ENCODE measurements around the gene TUBGCP2.

Gene TUBGCP2

DNA sequence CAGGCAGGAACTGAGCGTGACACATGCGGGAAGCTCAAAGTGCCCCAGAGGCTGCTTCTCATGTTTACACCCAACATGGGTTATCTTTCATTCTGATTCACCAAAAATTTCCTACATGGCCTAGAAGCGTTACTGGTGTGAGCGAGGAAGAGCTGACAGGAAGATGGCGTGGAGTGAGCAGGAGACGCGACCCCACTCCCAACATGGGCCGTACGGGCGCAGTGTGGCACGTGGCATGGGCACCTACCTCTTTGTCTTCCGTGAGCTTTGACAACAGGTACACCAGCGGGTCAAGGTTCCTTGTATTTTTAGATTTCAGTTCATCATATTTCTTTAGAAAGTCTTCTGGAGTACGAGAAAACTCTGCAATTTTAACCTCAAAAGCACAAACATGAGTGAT is 8.9 kb downstream of the TUBGCP2 start:
- DNase-seq (ENCODE audit: low read depth), result no peak

DNA sequence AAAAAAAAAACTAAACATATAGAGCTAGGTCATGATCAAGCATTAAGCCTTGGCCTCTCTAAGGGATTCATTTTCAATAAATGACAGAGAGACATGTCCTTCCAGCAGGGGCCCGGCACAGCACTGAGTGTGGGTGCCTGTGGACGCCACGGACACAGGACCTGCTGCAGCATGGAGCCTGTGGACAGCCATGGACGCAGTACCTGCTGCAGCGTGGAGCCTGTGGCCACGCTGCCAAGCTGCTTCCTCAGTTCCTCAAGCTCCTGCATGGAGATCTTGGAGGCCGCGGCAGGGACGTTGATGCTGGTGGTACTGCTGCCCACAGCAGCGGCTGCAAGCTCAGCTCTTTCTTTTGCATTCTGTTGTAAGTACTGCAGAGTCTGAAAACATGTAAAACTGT is 9.4 kb downstream of the TUBGCP2 start:
- DNase-seq (ENCODE audit: low read depth), result no peak

DNA sequence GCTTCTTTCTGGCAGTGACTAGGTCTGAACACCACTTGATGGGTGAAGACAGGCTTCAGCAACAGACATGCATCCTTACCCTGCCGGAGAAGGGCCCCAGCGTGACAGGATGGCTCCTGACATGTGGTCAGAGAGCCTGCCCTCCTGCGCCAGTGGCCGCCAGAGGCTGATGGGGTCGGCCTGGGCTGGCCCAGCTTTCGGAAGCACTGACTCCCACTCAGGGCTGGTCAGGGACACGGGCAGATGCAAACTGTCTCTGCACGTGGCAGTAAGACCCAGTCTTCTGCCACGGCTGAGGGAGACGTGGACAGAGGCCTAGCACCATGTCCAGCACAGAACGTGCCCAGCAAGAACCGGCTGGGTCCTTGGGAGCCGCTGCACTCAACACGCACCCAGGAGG is 10.2 kb downstream of the TUBGCP2 start:
- DNase-seq (ENCODE audit: low read depth), result no peak

DNA sequence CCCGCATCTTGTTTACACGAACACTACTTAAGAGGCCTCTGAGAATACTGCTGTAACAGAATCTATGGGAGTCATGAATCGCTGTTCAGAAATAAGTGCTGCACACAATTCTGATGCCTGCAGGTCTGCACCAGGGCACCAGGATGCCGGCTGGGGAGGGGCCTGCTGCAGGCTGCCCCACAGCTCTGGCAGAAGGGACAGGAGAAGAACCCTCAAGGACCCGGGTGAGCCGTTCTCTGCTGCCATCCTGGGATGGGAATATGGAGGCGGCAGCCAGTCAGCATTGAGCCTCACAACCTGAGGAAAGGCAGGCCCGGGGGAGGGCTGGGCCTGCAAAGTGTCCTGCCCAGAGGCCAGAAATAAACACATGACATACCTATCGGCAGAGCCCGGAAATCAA is 11.2 kb downstream of the TUBGCP2 start:
- DNase-seq (ENCODE audit: low read depth), result no peak

DNA sequence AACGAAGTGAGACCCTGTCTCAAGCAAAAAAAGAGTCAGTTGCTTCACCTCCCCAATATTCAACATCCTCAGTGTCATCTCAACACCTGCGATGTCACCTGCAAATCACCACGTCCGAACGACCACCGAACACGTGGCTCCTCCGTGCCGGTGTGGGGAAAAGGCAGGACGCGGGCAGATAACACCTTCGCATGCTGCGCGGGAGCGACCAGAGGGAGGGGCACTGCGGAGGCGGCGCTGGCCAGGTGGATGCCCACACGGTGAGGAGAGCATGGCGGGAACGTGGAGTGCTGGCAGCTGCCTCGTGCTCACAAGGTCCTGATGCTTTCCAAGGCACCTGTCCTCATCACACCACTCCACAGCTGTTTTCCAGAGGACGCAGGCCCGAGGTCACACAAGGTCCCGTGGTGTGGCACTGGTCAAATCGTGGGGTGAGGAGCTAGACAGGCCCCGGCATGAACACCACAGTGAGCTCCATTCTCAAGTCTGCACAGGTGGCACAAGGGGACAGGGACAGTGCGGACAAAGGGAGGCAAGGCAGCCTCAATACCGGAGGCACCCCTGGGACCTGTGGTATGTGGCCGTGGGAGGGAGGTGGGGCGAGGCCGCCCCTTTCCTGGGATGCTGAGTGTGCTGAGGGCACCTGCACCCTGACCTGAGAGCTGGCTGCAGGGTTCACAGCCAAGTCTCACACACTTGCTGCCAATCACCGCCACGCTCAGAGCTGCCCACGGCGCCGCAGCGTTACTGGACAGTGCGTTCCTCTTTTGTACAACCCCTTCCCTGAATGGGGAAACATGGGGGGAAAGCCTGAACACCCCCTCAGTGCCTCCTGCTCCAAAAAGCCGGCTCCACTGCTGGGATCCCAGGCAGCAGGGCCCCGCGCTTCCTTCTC is 13.0 kb downstream of the TUBGCP2 start:
- no peak for DNase-seq (ENCODE audit: low read depth)

DNA sequence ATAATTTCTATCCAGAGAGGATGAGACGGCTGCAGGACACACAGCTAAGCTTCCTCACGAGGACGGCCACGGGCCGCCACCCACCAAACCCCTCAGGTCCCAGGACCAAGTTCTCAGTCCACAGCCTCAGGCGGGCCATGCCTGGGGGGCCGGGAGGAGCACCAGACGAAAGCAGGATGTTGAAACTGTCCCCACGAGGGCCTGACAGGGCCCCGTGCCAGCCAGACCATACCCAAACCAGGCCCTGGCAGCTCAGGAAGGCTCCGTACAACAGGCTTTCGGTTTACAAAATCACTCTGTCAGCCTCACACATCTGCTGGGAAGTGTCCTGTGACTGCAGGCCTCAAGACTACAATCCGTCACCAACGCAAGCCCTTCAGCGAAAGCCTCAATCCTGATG is 14.5 kb downstream of the TUBGCP2 start:
- DNase-seq (ENCODE audit: low read depth), result no peak

DNA sequence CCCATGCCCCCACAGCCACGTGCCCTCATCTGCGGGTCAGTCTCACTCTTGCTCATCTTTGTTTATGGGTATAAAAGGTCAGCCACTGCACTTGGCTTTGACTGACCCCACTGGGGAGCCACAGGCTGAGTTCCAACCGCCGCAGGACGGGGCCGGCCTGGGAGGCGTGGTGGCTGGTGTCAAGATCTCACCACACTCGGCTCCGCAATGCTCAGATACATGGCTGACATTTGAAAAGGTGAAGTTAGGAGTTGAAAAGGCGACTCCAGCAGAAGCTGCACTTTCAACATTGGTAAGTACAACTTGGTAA is 14.9 kb downstream of the TUBGCP2 start:
- DNase-seq (ENCODE audit: low read depth), result no peak

DNA sequence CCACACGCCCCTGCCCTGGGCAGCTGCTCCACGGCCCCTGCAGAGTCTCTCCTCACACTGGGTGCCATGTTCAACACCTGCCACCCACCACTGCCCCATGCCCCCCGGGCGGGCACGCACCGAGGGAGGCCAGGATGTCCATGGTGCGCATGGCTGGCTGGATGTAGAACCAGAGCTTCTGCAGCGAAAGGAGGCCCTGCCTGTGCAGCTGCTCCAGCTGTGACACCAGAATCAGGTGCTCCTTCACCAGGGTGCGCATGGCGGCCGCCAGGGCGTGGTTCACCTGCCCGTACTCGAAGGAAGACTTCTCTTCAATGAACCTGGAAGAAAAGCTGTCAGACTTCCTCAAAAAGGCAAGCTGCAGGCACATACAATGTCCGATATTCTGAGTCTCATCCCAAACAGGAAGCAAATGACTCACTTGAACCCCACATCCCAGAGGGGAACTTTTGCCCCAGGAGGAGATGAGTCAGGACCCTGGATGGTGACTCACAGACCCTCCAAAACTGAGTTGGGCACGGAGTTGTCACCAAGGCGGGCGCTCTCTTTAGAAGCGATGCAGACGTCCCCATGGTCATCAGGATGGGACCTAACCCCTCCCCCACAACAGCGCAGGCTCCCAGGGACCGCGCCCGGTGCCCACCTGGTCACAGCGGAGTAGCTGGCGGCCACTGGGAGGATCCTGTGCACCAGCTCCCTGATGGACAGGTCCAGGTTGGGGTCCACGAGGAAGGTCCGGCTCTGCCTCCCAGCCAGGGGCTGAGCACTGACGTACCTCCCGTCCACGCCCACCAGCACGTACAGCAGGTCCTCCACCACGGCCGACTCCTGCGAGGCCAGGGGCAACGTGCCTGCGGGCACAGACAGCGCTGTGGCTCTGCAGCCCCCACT is 15.5 kb downstream of the TUBGCP2 start:
- DNase-seq (ENCODE audit: low read depth), result peak; percentile 21

DNA sequence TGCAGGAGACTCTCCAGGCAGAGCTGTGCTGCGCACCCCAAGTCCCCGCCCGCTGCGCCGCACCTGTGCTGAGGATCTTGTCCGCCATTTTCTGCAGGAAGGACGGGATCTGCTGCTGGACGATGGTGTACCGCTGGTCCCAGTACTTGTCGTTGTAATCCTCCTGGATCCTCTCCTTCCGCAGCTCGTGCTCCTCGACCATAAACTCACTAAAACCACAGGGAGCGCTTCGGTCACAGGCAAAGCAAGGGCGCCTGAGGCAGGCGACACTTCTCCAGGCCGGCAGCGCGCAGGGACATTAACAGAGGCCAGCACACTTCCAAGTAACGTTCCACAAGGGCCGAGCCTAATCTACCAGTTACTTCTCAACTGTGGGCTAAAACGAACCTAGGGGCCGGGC is 18.9 kb downstream of the TUBGCP2 start:
- no peak for DNase-seq (ENCODE audit: low read depth)

DNA sequence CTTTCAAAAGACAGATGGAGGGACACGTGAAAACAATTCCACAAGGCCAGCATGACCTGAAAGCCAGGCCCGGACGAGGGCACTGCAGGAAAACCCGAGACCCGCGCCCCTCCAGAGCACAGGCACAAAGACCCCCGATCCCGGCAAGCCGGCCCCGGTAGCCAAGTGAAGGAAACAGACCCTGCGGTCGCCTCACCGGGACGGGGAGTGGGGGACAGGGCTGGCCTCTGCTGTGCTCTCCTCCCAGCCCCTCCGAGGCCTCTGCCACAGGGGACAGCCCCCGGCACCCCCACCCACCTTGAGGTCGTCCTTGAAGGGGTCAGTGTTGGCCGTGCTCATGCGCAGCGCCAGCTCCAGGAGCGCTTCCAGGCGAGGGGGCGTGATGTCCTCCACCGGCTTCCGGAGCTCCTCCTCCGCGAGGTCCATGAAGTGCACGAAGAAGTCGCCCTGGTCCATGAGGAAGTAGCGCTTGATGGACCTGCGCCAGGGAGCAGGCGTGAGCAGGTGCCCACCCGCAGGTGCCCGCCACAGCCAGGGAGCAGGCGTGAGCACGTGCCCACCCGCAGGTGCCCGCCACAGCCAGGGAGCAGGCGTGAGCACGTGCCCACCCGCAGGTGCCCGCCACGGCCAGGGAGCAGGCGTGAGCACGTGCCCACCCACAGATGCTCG is 20.7 kb downstream of the TUBGCP2 start:
- DNase-seq (ENCODE audit: low read depth), result no peak

DNA sequence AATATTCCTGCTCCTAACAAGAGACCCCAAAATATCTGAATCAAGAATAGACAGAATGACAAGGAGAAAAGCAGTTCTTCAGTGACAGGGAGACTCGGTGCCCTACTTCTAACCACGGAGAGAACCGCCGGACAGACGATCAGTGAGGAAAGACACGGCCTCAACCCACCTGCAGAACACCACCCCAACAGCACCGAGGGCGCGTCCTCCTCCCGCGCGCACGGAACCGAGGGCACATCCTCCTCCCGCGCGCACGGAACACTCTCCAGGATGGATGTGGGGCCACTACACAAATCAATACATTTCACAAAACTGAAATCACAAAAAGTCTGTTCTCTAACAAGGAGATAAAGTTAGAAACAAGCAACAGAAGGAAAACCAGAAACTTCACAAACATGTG is 22.3 kb downstream of the TUBGCP2 start:
- no peak for DNase-seq (ENCODE audit: low read depth)

DNA sequence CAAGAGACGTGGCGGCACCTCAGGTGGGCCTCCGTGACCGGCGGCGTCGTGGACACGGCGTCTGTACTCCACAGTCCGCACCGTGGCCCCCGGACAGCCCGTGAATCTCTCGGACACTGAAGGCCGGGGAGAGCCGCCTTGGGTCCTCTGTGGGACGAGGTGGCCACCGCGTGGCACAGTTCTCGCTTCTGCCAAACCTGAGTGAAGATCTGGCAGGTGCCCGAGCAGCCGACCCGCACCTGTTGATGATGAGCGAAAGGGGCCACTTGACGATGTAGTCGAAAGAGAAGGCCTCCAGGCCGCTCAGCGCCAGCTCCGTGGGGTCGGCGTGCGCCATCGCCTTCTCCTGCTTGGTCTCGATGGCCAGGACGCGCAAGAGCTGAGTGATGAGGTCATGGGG is 23.5 kb downstream of the TUBGCP2 start:
- DNase-seq (ENCODE audit: low read depth), result no peak

DNA sequence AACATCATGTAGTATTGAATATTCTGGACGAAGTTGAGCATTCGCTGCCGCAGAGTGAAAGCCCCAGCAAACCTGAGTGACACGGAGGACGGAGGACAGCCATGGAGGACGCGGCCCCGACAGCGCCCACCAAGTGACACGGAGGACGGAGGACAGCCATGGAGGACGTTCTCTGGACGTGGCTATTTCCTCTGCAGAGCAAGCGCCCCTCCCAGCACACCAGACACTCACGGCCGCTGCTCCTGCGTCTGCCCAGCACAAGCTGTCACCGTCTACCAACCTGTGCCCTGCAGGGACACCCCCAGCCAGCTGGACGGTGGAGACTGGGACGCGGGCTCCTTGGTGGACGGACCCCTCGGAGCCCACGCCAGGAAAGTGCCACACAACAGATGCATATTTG is 24.7 kb downstream of the TUBGCP2 start:
- DNase-seq (ENCODE audit: low read depth), result no peak

DNA sequence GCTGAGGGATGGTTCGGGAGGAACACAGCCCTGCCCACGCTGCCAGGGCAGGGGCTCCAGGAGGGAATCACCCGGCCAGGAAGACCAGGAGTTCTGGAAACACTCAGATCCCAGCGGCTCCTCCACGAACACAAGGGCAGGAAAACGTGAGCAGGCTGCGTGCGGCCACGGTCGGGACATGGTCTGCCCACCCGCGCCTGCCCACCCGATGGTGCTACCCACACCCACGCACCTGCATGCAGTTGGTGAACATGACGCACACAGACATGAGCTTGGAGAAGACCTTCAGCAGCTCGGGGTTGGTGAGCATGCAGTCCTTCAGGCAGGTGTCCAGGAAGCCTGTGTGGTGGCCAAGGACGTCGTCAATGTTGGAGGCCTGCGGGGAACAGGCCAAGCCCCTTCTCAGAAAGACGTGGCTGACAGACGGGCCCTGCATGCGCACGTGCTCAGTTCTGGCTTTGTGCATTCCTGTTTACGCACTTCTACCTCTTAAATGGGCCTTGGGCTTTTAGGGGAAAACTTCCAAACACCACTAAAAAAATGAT is 25.8 kb downstream of the TUBGCP2 start:
- DNase-seq (ENCODE audit: low read depth), result no peak

DNA sequence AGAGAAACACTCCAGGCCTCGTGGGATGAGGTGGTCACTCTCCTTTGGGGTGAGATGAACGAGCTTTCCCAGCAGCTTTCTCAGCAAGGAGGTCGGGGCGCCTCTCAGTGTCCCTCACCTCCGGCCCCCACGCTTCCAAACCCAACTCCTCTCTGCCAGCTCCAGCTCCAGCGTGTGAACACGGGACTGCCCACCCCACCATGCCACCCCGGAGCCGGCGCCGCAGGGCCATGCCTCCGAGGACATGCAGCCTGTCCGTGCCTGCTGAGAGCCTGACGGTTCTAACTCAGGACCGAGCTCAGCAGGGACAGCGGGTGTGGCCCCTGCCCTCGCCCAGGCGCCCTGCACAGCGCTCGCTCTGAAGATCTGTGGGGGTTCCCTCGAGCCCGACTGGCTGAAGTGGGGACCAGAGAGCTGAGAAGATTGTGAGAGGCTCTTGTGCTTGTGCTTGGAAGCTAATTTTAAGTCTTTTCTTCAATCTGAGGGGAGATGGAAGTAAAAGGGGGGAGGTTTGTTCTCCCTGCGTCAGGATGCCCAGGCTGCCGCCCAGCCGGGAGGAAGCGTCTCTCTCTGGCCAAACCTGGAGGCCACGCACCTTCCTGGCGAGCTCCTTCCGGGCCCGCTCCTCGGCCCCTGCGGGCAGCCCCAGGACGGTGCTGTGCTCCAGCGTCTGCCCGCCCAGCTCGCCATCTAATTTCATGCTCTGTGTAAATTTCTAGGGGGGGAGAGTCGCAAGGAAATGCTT is 26.9 kb downstream of the TUBGCP2 start:
- no peak for DNase-seq (ENCODE audit: low read depth)

DNA sequence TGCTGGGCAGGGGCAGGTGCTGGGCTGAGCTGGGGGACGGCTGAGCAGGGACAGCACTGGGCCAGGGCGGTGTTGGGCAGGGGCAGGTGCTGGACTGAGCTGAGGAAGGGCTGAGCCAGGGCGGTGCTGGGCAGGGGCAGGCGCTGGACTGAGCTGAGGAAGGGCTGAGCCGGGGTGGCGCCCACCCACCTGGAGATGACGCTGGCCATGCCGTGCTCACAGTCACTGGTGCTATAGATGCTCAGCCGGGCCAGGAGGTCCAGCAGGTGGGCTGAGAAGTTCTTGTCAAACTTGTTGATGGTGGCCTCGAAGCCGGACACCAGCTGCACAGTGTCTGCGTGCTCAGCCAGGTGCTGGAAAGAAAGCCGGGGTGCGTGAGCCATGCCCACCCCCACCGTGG is 27.6 kb downstream of the TUBGCP2 start:
- DNase-seq (ENCODE audit: low read depth), result no peak

DNA sequence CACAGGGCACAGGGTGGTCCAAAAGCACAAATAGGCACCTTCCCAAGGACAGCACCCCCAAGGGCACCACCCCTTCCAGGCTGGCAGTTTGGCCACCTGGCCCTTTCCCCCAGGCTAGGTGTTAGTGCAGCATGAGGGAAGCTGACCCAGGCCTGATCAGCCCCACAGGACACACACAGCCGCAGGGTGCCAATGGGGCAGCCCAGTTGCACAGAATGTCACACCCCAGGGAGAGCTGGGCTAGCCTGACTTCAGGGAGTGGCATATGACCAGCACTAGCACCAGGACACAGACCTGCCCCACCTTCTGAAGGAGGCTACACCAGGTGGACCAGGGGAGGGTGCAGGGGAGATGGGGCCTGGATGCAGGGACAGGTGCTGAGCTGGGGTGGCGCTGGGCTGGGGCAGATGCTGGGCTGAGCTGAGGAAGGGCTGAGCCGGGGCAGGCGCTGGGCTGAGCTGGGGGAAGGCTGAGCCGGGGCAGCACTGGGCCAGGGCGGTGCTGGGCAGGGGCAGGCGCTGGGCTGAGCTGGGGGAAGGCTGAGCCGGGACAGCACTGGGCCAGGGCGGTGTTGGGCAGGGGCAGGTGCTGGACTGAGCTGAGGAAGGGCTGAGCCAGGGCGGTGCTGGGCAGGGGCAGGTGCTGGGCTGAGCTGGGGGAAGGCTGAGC is 28.1 kb downstream of the TUBGCP2 start:
- no peak for DNase-seq (ENCODE audit: low read depth)

DNA sequence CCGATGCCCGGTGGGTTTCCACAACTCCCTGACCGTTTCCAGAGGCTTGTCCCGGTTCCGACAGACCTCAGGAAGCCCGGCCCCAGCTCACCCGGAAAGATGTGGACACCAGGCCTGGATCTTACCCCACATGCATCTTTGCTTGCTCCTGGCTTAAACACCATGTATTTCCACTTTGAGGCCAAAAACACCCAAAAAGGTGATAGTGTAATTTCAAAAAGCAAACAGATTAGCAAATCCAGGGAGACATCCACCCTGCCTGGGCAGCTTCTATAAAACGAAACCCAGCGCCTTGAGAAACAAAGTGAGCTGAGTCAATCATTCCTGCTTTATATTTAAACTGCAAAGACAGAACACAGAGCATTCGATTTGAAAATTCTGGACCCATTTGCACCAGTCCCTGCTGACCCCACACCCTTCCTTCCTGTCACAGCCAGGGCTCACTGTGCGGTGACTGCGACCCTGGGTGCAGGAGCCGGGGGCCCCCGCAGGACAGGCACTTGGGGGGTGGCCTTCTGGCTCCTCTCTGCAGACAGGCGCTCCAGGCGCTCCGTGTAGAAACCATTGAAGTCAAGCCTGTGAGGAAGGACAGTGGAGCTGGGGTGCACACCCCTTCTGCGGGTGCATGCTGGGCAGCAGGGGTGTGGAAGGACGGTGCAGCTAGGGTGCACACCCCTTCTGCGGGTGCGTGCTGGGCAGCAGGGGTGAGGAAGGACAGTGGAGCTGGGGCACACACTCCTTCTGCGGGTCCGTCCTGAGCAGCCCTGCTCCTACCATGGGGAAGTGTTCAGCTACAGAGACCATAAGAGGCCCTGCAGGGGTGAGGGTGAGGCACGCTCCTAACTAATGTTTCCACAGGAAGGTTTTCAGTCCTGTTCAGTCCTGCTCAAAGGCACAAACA is 29.1 kb downstream of the TUBGCP2 start:
- DNase-seq (ENCODE audit: low read depth), result no peak

DNA sequence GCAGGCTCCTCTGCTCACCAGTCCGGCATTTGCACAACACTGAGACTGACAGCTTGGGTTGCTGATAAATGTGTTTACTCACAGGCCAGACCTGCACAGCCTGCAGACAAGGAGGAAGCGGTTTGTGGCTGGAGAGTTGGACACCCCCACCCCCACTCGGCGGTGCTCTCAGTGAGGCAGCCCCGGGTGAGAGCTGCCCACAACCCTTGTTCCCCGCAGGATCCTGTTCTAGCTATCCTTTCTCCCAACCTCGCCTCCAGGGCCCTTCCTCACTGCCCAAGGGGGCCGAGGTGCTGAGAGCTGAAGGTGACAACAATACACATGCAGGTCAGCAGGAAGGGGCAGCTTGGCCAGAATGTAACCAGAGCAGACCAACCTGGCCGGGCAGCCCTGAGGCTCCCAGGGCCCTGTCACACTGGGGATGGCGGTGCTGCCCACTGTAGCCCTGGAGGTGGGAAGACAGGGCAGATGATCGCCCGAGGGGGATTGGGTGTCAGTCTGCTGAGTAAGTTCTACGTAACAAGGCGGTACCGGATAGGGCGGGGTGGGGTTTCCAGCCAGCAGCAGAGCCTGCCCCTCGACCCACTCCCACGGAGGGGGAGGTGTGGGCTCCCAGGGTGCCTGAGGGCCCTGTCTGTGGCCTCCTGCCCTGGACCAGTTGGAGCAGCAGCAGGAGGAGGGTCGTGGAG is 30.0 kb downstream of the TUBGCP2 start:
- no peak for DNase-seq (ENCODE audit: low read depth)
